Upper lobe of right lung (tissue), 1 donor: ENCODE results near the gene MANF. TPM values are rescaled to one million over a fixed set of nuclear protein-coding genes. Genes with fewer than 3 reads are reported as not detected.

ENCODE experiments used
- ATAC-seq: fragments of 200-7000 bp; cut with Tn5 transposase; one replicate; pipeline ENCODE4 v1.9.1; 2020; ENCODE audit warnings: mild to moderate bottlenecking, moderate library complexity
- DNase-seq: peaks from one replicate; pipeline ENCODE4 v3.0.0-alpha.2; 2020
- H3K27ac ChIP-seq: fragments of 200-600 bp; one replicate; pipeline ENCODE4 v1.8.0; 2022
- H3K27me3 ChIP-seq: fragments of 200-600 bp; one replicate; pipeline ENCODE4 v1.8.0; 2022; ENCODE audit warnings: mild to moderate bottlenecking
- H3K36me3 ChIP-seq: fragments of 200-600 bp; one replicate; pipeline ENCODE4 v1.8.0; 2022
- H3K4me1 ChIP-seq: fragments of 200-600 bp; one replicate; pipeline ENCODE4 v1.8.0; 2022
- H3K4me3 ChIP-seq: fragments of 200-600 bp; one replicate; pipeline ENCODE4 v1.8.0; 2022; ENCODE audit warnings: mild to moderate bottlenecking
- H3K9me3 ChIP-seq: fragments of 200-600 bp; one replicate; pipeline ENCODE4 v1.8.0; 2022
- intact Hi-C: fragments of 100-400 bp; cut with DNase I; formaldehyde crosslinking; loops from one replicate; pipeline ENCODE4 v1.11.0; 2022
- long read RNA-seq: library from polyadenylated mRNA; unstranded; transcript quantifications from one replicate; pipeline ENCODE4 v2.0.0, GENCODE V29; 2021
- total RNA-seq: library from RNA; stranded (reverse); fragmentation: NEBNext Ultra II Directional; extraction: Animal tissue kit (Norgen Biotek cat#: 25700); gene quantifications from one replicate; pipeline ENCODE4 v1.2.1, GENCODE V29; 2021
- TF ChIP-seq, protein P1 (sequence below): fragments of 200-600 bp; IDR thresholded peaks from one replicate; pipeline ENCODE4 v1.8.0; 2022; ENCODE audit warnings: antibody characterized with exemption
- donor health status: DM: no; HTN: yes; CAD: no; lungs with severe emphysema.

Gene MANF
- 80.3 TPM for total RNA-seq
- long read RNA-seq, transcript MANF-204 (4 exons, 1,153 nt) = major isoform, 22 of 22 reads
- long read RNA-seq, partial matches to known transcripts = 0 of 22 reads
- long read RNA-seq, other reads (novel, unspliced or antisense) = 0 of 22 reads

DNA sequence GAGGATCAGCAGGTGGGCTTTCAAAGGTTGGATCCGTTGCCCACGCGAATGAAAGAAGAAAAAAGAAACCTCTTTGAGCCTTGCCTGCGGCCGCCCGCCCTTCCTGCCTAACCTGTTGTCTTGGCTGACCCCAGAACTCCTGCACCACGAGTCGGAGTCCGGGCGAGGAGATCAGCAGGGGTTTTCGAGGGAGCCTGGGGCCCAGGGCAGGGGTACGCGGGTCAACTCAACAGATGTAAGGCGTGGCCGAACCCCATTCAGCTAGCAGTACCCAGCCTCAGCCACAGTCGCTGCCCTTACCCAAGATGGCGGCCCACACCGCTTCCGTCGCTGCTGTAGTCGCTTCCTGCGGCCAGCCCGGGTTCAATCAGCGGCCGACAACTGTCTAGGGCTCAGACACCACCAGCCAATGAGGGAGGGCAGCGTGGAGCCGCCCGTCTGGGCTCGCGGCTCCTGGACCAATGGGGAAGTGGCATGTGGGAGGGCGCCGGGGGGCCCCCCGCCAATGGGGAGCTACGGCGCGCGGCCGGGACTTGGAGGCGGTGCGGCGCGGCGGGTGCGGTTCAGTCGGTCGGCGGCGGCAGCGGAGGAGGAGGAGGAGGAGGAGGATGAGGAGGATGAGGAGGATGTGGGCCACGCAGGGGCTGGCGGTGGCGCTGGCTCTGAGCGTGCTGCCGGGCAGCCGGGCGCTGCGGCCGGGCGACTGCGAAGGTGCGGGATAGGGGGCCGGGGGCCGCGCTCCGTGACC lies at the start of gene MANF:
MANF (plus strand) TSS at position 566 of the 748 bp plus-strand sequence; CDS start at position 618, 52 bp downstream.
- H3K27ac ChIP-seq = peak within 1 kb of the TSS; percentile 97
- TF ChIP-seq, protein P1, sequence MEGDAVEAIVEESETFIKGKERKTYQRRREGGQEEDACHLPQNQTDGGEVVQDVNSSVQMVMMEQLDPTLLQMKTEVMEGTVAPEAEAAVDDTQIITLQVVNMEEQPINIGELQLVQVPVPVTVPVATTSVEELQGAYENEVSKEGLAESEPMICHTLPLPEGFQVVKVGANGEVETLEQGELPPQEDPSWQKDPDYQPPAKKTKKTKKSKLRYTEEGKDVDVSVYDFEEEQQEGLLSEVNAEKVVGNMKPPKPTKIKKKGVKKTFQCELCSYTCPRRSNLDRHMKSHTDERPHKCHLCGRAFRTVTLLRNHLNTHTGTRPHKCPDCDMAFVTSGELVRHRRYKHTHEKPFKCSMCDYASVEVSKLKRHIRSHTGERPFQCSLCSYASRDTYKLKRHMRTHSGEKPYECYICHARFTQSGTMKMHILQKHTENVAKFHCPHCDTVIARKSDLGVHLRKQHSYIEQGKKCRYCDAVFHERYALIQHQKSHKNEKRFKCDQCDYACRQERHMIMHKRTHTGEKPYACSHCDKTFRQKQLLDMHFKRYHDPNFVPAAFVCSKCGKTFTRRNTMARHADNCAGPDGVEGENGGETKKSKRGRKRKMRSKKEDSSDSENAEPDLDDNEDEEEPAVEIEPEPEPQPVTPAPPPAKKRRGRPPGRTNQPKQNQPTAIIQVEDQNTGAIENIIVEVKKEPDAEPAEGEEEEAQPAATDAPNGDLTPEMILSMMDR = no peak
- peak within 1 kb of the TSS; percentile 95 for H3K4me3 ChIP-seq
- peaks cover 22% of the 10 kb centered on the region for H3K36me3 ChIP-seq
- DNase-seq = peak; percentile 99
- H3K27me3 ChIP-seq = no peaks in the 10 kb centered on the region
- intact Hi-C loops = no loop called here
- H3K9me3 ChIP-seq = no peaks in the 10 kb centered on the region
- peak; percentile 98 for ATAC-seq
- H3K4me1 ChIP-seq = peaks cover 36% of the 10 kb centered on the region

DNA sequence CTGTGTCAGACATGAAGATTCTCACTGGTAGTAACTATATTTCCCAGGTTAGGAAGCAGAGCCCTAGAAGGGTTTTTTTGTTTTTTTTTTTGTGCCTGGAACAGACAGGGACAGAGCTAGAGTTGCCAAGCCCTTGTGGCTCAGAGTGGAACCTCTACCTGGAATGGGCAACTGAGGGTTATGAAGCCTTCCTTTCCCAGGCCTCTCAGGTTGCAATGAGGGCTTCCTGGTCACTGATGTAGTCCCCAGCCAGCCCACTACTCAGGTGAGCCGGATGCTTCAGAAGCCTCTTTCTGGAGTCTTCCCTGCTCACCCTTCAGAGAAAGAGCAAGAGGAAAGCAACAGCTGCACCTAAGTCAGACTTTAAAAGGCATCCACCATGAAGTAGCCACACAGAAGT lies 48.8 kb upstream of the MANF start:
- Histone ChIP-seq H3K4me3 (no peak overlapping the region), H3K4me1 (peaks cover 9% of the 10 kb centered on the region), H3K27ac (no peak overlapping the region), H3K27me3 (no peaks in the 10 kb centered on the region), H3K9me3 (no peaks in the 10 kb centered on the region), H3K36me3 (no peaks in the 10 kb centered on the region)
- DNase-seq = no peak
- intact Hi-C loops = no loop called here
- TF ChIP-seq, protein P1 = no peak
- no peak for ATAC-seq

DNA sequence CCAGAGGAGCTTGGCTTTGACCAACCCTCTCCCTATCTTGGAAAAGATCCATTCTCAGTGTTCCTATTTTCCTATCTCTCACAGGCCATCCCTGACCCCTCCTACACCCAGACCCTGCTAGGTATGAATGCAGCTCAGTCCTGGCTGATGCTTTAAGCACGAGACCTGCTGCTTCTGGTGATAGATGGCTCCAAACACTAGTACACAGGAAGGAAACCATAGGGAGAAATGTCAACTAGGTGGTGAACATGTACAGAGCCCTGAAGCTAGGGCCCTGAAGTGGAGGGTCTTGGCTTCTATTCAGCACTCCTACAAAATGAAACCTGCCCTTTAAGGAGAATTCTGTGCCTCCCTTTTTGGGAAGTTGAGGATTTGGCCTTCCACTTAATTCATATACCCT lies 47.4 kb upstream of the MANF start:
- Histone ChIP-seq H3K36me3 (no peaks in the 10 kb centered on the region), H3K4me3 (no peak overlapping the region), H3K9me3 (no peaks in the 10 kb centered on the region), H3K27ac (no peak overlapping the region), H3K27me3 (no peaks in the 10 kb centered on the region), H3K4me1 (peaks cover 9% of the 10 kb centered on the region)
- intact Hi-C loops = no loop called here
- TF ChIP-seq, protein P1 = no peak
- ATAC-seq = no peak
- no peak for DNase-seq

DNA sequence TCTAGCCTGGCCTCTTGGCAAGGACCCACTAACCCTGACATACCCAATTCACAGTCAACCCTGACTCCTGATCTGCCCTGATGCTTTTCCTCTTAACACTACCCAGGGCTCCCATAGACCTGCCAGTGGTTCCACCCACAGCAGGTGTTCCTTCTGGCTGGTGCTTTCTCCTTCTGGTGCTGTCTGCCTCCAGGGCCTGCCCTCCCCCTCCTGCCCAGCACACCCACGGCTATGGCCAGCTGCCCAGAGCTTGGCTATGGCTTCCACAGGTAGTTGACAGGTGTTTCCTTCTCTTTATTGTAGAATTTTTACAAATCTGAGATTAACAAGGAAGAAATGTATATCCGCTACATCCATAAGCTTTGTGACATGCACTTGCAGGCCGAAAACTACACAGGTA lies 46.5 kb upstream of the MANF start:
- H3K4me1 ChIP-seq = peaks cover 9% of the 10 kb centered on the region
- ATAC-seq = no peak
- H3K27ac ChIP-seq = no peak overlapping the region
- TF ChIP-seq, protein P1 = no peak
- no peak for DNase-seq
- no peaks in the 10 kb centered on the region for H3K36me3 ChIP-seq
- no peaks in the 10 kb centered on the region for H3K9me3 ChIP-seq
- H3K4me3 ChIP-seq = no peak overlapping the region
- intact Hi-C loops = no loop called here
- H3K27me3 ChIP-seq = no peaks in the 10 kb centered on the region

DNA sequence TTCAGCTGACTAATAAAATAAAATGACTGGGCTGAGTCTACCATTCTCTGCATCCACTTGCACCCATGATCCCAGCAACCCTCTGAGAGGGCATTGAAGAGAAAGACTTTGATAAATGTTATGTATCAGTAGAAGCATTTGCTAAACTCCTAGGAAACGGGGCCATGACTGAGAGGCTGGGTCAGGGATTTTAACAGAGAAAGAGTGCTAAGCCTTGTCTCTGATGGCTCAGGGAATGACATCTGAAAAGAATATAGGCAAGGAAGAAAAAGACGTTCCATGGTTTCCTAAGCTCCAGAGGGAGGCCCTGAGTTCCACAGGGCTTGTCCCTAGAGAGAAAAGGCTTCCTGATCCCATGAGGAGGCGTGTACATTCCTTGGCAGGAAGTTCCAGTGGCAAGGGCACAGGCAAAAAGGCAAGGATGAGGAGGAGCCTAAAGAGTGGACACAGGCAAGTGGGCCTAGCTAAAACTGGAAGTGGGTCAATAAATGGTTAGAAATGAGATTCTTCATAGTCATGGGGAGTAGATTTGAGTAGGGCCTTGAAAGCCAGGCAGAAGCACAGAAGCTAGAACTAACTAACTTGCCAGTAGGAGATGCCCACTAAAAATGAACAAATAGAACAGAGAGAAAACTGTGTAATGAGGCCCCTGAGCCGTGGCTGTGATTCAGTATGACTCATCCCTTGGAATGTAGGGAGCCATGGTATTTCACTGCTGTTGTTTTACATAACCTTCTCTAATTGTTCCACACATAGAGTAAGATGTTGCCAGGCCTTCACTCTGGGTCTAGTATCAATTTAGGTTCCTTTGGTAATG lies 44.9 kb upstream of the MANF start:
- Histone ChIP-seq H3K4me3 (no peak overlapping the region), H3K4me1 (peaks cover 9% of the 10 kb centered on the region), H3K9me3 (no peaks in the 10 kb centered on the region), H3K27ac (peak overlapping the region; percentile 69), H3K36me3 (no peaks in the 10 kb centered on the region), H3K27me3 (no peaks in the 10 kb centered on the region)
- intact Hi-C loops = no loop called here
- peak; percentile 70 for ATAC-seq
- TF ChIP-seq, protein P1 = no peak
- DNase-seq = no peak
